Caco-2 (cell line): ENCODE results near the gene ENO1. TPM values are rescaled to one million over a fixed set of nuclear protein-coding genes. Genes with fewer than 3 reads are reported as not detected.

Source experiments
- BruUV-seq: library from RNA; stranded (reverse); fragments of 400-500 nt; replicated peaks from 2 replicates; lab custom pipeline; 2021; lab: Mats Ljungman, UMichigan
- CTCF ChIA-PET: fragments of 300-600 bp; sonication (Branson Sonifier 250); formaldehyde crosslinking; loops from one replicate; lab custom pipeline; 2022; ENCODE audit warnings: antibody characterized with exemption; lab: Charles Lee
- POLR2A ChIA-PET: fragments of 300-600 bp; sonication (Branson Sonifier 250); formaldehyde crosslinking; loops from one replicate; lab custom pipeline; 2022; ENCODE audit warnings: antibody characterized with exemption; lab: Charles Lee
- DNase-seq, 2 experiments: peaks; one replicate each; pipeline versions ENCODE4 v3.0.0 to v3.0.0-alpha.2; 2020 to 2022
- H3K27me3 ChIP-seq: replicated peaks from 2 replicates; pipeline ENCODE4 v1.6.0; 2011; ENCODE audit warnings: low read length; ENCODE audit not compliant: control insufficient read depth, insufficient read depth
- H3K36me3 ChIP-seq: 2 replicates; pipeline ENCODE4 v1.5.1; 2011; ENCODE audit warnings: low read length; ENCODE audit not compliant: control insufficient read depth, insufficient read depth
- H3K4me1 ChIP-seq: fragments of 250-450 bp; sonication (Bioruptor Pico); 2 replicates; pipeline ENCODE4 v1.5.1; 2020; ENCODE audit warnings: mild to moderate bottlenecking
- H3K4me3 ChIP-seq: 2 replicates; pipeline ENCODE4 v1.5.1; 2011; ENCODE audit warnings: low read depth, mild to moderate bottlenecking, control low read depth, low read length
- H3K9me3 ChIP-seq: fragments of 250-450 bp; sonication (Bioruptor Pico); 2 replicates; pipeline ENCODE4 v1.5.1; 2020; ENCODE audit warnings: mild to moderate bottlenecking, moderate library complexity
- H3K27ac Mint-ChIP-seq: one replicate; pipeline ENCODE4 v1.8.0; 2022; ENCODE audit warnings: mixed read lengths; ENCODE audit not compliant: unreplicated experiment
- H3K27me3 Mint-ChIP-seq: one replicate; pipeline ENCODE4 v1.8.0; 2022; ENCODE audit warnings: mixed read lengths; ENCODE audit not compliant: insufficient read depth, unreplicated experiment
- H3K36me3 Mint-ChIP-seq: one replicate; pipeline ENCODE4 v1.8.0; 2022; ENCODE audit warnings: mild to moderate bottlenecking, mixed read lengths; ENCODE audit not compliant: insufficient read depth, unreplicated experiment
- H3K4me1 Mint-ChIP-seq: one replicate; pipeline ENCODE4 v1.8.0; 2022; ENCODE audit warnings: low read depth, mixed read lengths; ENCODE audit not compliant: unreplicated experiment
- H3K4me3 Mint-ChIP-seq: one replicate; pipeline ENCODE4 v1.8.0; 2022; ENCODE audit warnings: mild to moderate bottlenecking, moderate library complexity, mixed read lengths; ENCODE audit not compliant: unreplicated experiment
- H3K9me3 Mint-ChIP-seq: one replicate; pipeline ENCODE4 v1.8.0; 2022; ENCODE audit warnings: mixed read lengths; ENCODE audit not compliant: unreplicated experiment
- CTCF ChIP-seq, 2 experiments: fragments of 200-600 bp in 1 of 2; IDR thresholded peaks; 1 replicate in 1 of 2; 2 replicates in 1 of 2; pipeline versions ENCODE4 v1.5.1 to v1.8.0; 2011 to 2022; ENCODE audit warnings: antibody characterized with exemption in 1 of 2, control low read depth in 1 of 2, inconsistent platforms in 1 of 2, low read depth in 1 of 2, low read length in 1 of 2, mild to moderate bottlenecking in 1 of 2, moderate library complexity in 1 of 2; ENCODE audit not compliant: insufficient read depth in 1 of 2, severe bottlenecking in 1 of 2, unreplicated experiment in 1 of 2
- intact Hi-C: fragments of 100-400 bp; cut with micrococcal nuclease; formaldehyde crosslinking; loops from one replicate; pipeline ENCODE4 v1.10.0; 2022; ENCODE audit not compliant: unreplicated experiment
- total RNA-seq: library from RNA; stranded (reverse); gene quantifications from 2 replicates; pipeline ENCODE4 v1.2.3, GENCODE V29; 2022

ENO1 gene
- total RNA-seq, 1 experiment from 2014 or later: 934 TPM

- CTCF ChIA-PET: no interaction called here
- peak overlapping the region; percentile 9 for H3K27ac Mint-ChIP-seq
- peaks cover 23% of the 10 kb centered on the region for H3K4me1 Mint-ChIP-seq
These were observed 8.4 kb downstream of the ENO1 start for GRCh38 chr1:8870103-8870502.

GRCh38 chr1:8867878-8868567 lies 10.5 kb downstream of the ENO1 start:
- peak overlapping the region; percentile 16 for H3K4me3 Mint-ChIP-seq
- no peak overlapping the region for H3K27ac Mint-ChIP-seq
- no TSS peak for BruUV-seq
- no peak for TF ChIP-seq CTCF (IDR thresholded peaks at IDR 0.05; ENCODE audit: insufficient read depth in 1 of 2, low read depth in 1 of 2, low read length in 1 of 2, severe bottlenecking in 1 of 2, unreplicated experiment in 1 of 2)
- POLR2A ChIA-PET: interaction anchor here (1.0 kb wide), 1 partner anchor 11 kb away, joined by 3 read pairs; the partner anchor contains the start of gene ENO1
- Histone ChIP-seq H3K4me3 (no peak overlapping the region), H3K9me3 (no peaks in the 10 kb centered on the region), H3K36me3 (peaks cover 20% of the 10 kb centered on the region), H3K27me3 (no peaks in the 10 kb centered on the region), H3K4me1 (no peaks in the 10 kb centered on the region)
- peaks cover 15% of the 10 kb centered on the region for H3K4me1 Mint-ChIP-seq
- H3K27me3 Mint-ChIP-seq: no peaks in the 10 kb centered on the region
- DNase-seq: no peak
- H3K36me3 Mint-ChIP-seq: peaks cover 98% of the 10 kb centered on the region
- CTCF ChIA-PET: interaction anchor here (1.9 kb wide), 1 partner anchor 9 kb away, joined by 5 read pairs; no protein-coding TSS in a partner anchor
- intact Hi-C loops: no loop called here
- no peaks in the 10 kb centered on the region for H3K9me3 Mint-ChIP-seq

More at GRCh38 chr1:8870103-8870502, 8.4 kb downstream of the ENO1 start:
- Mint-ChIP-seq H3K36me3 (peaks cover 97% of the 10 kb centered on the region), H3K9me3 (no peaks in the 10 kb centered on the region), H3K4me3 (no peak overlapping the region), H3K27me3 (no peaks in the 10 kb centered on the region)
- no peak for DNase-seq
- no peaks in the 10 kb centered on the region for H3K27me3 ChIP-seq
- peaks cover 23% of the 10 kb centered on the region for H3K36me3 ChIP-seq
- no peaks in the 10 kb centered on the region for H3K9me3 ChIP-seq
- peaks cover 10% of the 10 kb centered on the region; the same call in 1 of the 2 replicates for H3K4me1 ChIP-seq
- no peak overlapping the region for H3K4me3 ChIP-seq
- no TSS peak for BruUV-seq
- intact Hi-C loops: no loop called here
- POLR2A ChIA-PET: no interaction called here
- TF ChIP-seq CTCF (IDR thresholded peaks at IDR 0.05; ENCODE audit: insufficient read depth in 1 of 2, low read depth in 1 of 2, low read length in 1 of 2, severe bottlenecking in 1 of 2, unreplicated experiment in 1 of 2): no peak

- Mint-ChIP-seq H3K9me3 (no peaks in the 10 kb centered on the region), H3K27ac (no peak overlapping the region), H3K4me1 (peaks cover 12% of the 10 kb centered on the region), H3K4me3 (no peak overlapping the region), H3K36me3 (peaks cover 98% of the 10 kb centered on the region), H3K27me3 (no peaks in the 10 kb centered on the region)
- BruUV-seq: no TSS peak
- TF ChIP-seq CTCF (IDR thresholded peaks at IDR 0.05; ENCODE audit: insufficient read depth in 1 of 2, low read depth in 1 of 2, low read length in 1 of 2, severe bottlenecking in 1 of 2, unreplicated experiment in 1 of 2): no peak
- ChIA-PET CTCF (interaction anchor here (0.6 to 1.9 kb wide), 2 partner anchors 8 to 263 kb away, joined by 3 to 5 read pairs; no protein-coding TSS in a partner anchor), POLR2A (interaction anchor here (0.6 to 0.7 kb wide), 2 partner anchors 341 to 1324 kb away, joined by 3 to 5 read pairs; no protein-coding TSS in a partner anchor)
- H3K4me3 ChIP-seq: no peak overlapping the region
- intact Hi-C loops: no loop called here
- DNase-seq: no peak
- H3K36me3 ChIP-seq: peaks cover 19% of the 10 kb centered on the region
- no peaks in the 10 kb centered on the region for H3K9me3 ChIP-seq
- no peaks in the 10 kb centered on the region for H3K27me3 ChIP-seq
- no peaks in the 10 kb centered on the region for H3K4me1 ChIP-seq
These were observed 11.6 kb downstream of the ENO1 start for GRCh38 chr1:8866792-8867415.
